Tongue (tissue), 2 donors: ENCODE data around the gene SLX9. TPM values are rescaled to one million over a fixed set of nuclear protein-coding genes. Genes with fewer than 3 reads are reported as not detected.

Experiments used
- DNase-seq: peaks from one replicate; pipeline ENCODE4 v3.0.0-alpha.2; 2015
- total RNA-seq: library from RNA; depleted of rRNA; stranded (reverse); fragments of >200 nt; gene quantifications from one replicate; pipeline ENCODE4 v1.2.3, GENCODE V29; 2014

SLX9 gene
- total RNA-seq, 1 donor from 2014 or later, result 19.5 TPM

- DNase-seq, result no peak
Observed at GRCh38 chr21:45003331-45004058, 63.7 kb downstream of the SLX9 start.

GRCh38 chr21:45004059-45004422, 64.2 kb downstream of the SLX9 start:
- no peak for DNase-seq

- DNase-seq, result no peak
Observed at GRCh38 chr21:45004481-45005247, 64.8 kb downstream of the SLX9 start.

- no peak for DNase-seq
Observed at GRCh38 chr21:45006536-45007095, 66.8 kb downstream of the SLX9 start.

GRCh38 chr21:45009616-45010015, 69.8 kb downstream of the SLX9 start:
- DNase-seq, result no peak

- no peak for DNase-seq
Observed at GRCh38 chr21:45010096-45010495, 70.3 kb downstream of the SLX9 start.

GRCh38 chr21:45010860-45011259, 71.0 kb downstream of the SLX9 start:
- DNase-seq, result no peak

GRCh38 chr21:45011426-45011825, 71.6 kb downstream of the SLX9 start:
- DNase-seq, result no peak

- peak; percentile 82 for DNase-seq
Observed at GRCh38 chr21:45011911-45012661, 72.3 kb downstream of the SLX9 start.

GRCh38 chr21:45012662-45013259, 72.9 kb downstream of the SLX9 start:
- no peak for DNase-seq

- DNase-seq, result no peak
Observed at GRCh38 chr21:45013260-45013841, 73.5 kb downstream of the SLX9 start.

- no peak for DNase-seq
Observed at GRCh38 chr21:45014747-45015468, 75.1 kb downstream of the SLX9 start.

GRCh38 chr21:45015469-45015860, 75.6 kb downstream of the SLX9 start:
- DNase-seq, result no peak

- no peak for DNase-seq
Observed at GRCh38 chr21:45016031-45016405, 76.2 kb downstream of the SLX9 start.

GRCh38 chr21:45016406-45017038, 76.7 kb downstream of the SLX9 start:
- DNase-seq, result no peak

GRCh38 chr21:45017039-45017960, 77.5 kb downstream of the SLX9 start:
- no peak for DNase-seq

GRCh38 chr21:45018131-45019075, 78.6 kb downstream of the SLX9 start:
- no peak for DNase-seq
